Omental fat pad (tissue), 4 donors: Measurements from ENCODE around the gene RSPH1. TPM values are rescaled to one million over a fixed set of nuclear protein-coding genes. Genes with fewer than 3 reads are reported as not detected.

Experiments
- ATAC-seq: fragments of 150-250 bp; one replicate; pipeline ENCODE4 v1.9.1; 2016; ENCODE audit warnings: mild to moderate bottlenecking, moderate library complexity; ENCODE audit not compliant: low FRiP score
- DNase-seq: peaks from one replicate; pipeline ENCODE4 v3.0.0-alpha.2; 2019; ENCODE audit warnings: low spot score
- total RNA-seq, 4 donors: library from RNA; depleted of rRNA; stranded (reverse); fragments of >200 nt; gene quantifications; one replicate each; pipeline ENCODE4 v1.1.0, GENCODE V29; 2016
- TF ChIP-seq, protein P1 (sequence below), 3 donors: fragments of 450-650 bp; IDR thresholded peaks; one replicate each; pipeline ENCODE4 v1.5.1; 2016 to 2017; ENCODE audit warnings: antibody characterized with exemption in 3 of 3, mild to moderate bottlenecking in 3 of 3, moderate library complexity in 2 of 3

The RSPH1 gene
- total RNA-seq, 4 donors from 2014 or later, result 0.31 to 0.37 (median 0.36) TPM; not detected in 1

GRCh38 chr21:42443181-42443785, 52.7 kb downstream of the RSPH1 start:
- DNase-seq (no peak), ATAC-seq (no peak)
- TF ChIP-seq, protein P1, sequence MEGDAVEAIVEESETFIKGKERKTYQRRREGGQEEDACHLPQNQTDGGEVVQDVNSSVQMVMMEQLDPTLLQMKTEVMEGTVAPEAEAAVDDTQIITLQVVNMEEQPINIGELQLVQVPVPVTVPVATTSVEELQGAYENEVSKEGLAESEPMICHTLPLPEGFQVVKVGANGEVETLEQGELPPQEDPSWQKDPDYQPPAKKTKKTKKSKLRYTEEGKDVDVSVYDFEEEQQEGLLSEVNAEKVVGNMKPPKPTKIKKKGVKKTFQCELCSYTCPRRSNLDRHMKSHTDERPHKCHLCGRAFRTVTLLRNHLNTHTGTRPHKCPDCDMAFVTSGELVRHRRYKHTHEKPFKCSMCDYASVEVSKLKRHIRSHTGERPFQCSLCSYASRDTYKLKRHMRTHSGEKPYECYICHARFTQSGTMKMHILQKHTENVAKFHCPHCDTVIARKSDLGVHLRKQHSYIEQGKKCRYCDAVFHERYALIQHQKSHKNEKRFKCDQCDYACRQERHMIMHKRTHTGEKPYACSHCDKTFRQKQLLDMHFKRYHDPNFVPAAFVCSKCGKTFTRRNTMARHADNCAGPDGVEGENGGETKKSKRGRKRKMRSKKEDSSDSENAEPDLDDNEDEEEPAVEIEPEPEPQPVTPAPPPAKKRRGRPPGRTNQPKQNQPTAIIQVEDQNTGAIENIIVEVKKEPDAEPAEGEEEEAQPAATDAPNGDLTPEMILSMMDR (IDR thresholded peaks at IDR 0.05), result no peak

DNA sequence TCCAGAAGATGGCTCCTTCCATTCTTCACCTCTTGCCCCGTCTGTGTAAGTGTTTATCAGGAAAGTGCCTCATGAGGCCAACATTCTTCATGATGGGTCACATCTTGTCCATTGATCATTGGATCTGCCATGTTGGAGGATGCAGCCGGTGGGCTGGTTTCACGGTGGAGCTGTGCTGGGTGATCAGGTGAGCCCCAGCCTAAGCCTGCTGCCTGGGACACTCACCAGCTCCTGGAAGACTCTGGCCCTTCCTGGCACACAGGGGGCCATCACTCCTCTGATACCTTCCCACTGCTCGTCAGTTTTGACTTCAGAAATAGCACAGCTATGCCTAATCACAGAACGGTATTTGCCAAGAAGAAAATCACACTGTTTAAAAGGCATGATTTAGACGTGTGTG, 54.1 kb downstream of the RSPH1 start:
- no peak for DNase-seq
- ATAC-seq, result no peak
- TF ChIP-seq, protein P1 (IDR thresholded peaks at IDR 0.05), result no peak

DNA sequence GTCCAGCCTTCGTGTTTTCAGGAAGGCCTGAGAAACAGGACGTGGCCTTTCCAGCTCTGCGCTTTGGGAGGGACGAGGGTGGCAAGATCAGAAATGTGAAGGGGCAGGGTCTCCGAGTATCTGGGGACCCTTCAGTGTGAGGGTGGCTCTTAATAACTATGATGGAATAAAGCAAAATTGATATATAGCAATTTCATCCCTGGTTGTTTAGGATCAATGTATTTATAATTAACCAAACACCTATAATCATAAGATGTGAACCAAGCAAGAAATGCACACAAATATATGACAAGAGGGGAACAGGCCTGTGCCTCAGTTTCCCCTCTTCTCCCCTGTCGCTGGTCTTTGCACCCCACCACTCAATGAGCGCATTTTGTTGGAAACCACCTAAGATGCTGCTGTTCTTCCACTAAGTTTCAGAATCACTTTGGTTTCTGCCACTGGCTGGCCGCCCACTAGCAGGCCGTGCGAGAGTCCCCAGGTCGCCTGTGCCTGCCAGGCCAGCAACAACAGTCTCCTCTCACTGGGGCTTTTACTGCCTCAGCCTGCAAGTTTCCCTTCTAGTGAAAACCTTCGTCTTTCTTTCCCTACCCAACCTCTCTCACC, 55.7 kb downstream of the RSPH1 start:
- DNase-seq (no peak), ATAC-seq (no peak)
- TF ChIP-seq, protein P1 (IDR thresholded peaks at IDR 0.05), result no peak

GRCh38 chr21:42439284-42440186, 56.5 kb downstream of the RSPH1 start:
- no peak for DNase-seq
- TF ChIP-seq, protein P1 (IDR thresholded peaks at IDR 0.05), result no peak
- no peak for ATAC-seq

GRCh38 chr21:42438316-42439205, 57.5 kb downstream of the RSPH1 start:
- no peak for ATAC-seq
- TF ChIP-seq, protein P1 (IDR thresholded peaks at IDR 0.05), result no peak
- DNase-seq, result no peak

GRCh38 chr21:42437786-42438185, 58.2 kb downstream of the RSPH1 start:
- TF ChIP-seq, protein P1 (IDR thresholded peaks at IDR 0.05), result no peak
- no peak for DNase-seq
- no peak for ATAC-seq
